ENCODE results near the gene CD200. TPM values are rescaled to one million over a fixed set of nuclear protein-coding genes. Genes with fewer than 3 reads are reported as not detected.

Gene CD200
- total RNA-seq, 2 donors from 2014 or later: 49.2 to 58.6 TPM

DNA sequence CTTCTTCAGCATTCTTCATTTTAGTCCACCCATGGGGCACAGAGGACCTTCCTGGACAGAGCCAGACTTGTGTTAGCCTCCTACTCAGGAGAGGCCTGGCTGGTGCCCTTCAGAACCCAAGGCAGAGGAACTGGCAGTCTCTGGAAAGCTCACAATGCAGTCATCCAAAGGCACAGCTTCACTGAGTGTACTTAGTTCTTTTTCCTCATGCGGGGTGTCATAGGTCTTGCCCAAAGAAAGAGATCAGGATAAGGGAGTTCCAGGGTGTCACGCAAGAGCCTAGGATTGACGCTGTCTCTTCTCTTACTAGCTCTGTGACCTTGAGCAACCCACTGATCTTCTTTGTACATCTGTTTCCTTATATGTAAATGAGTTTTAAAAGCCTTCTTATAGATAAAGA lies 58.7 kb downstream of the CD200 start:
- H3K27me3 ChIP-seq (ENCODE audit: control insufficient read depth, insufficient read depth, low read length, poor library complexity, severe bottlenecking): no peaks in the 10 kb centered on the region
- H3K9ac ChIP-seq (ENCODE audit: extremely low read depth, low read length, poor library complexity, severe bottlenecking): no peak overlapping the region
- H3K4me1 ChIP-seq (ENCODE audit: control insufficient read depth, insufficient read depth, low read length): peaks cover 12% of the 10 kb centered on the region
- no peaks in the 10 kb centered on the region for H3K36me3 ChIP-seq (ENCODE audit: control insufficient read depth, insufficient read depth, low read length)
- H3K4me3 Mint-ChIP-seq: no peak overlapping the region
- TF ChIP-seq, protein P1, sequence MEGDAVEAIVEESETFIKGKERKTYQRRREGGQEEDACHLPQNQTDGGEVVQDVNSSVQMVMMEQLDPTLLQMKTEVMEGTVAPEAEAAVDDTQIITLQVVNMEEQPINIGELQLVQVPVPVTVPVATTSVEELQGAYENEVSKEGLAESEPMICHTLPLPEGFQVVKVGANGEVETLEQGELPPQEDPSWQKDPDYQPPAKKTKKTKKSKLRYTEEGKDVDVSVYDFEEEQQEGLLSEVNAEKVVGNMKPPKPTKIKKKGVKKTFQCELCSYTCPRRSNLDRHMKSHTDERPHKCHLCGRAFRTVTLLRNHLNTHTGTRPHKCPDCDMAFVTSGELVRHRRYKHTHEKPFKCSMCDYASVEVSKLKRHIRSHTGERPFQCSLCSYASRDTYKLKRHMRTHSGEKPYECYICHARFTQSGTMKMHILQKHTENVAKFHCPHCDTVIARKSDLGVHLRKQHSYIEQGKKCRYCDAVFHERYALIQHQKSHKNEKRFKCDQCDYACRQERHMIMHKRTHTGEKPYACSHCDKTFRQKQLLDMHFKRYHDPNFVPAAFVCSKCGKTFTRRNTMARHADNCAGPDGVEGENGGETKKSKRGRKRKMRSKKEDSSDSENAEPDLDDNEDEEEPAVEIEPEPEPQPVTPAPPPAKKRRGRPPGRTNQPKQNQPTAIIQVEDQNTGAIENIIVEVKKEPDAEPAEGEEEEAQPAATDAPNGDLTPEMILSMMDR (conservative IDR thresholded peaks at IDR 0.05): no peak
- no peaks in the 10 kb centered on the region for H3K27me3 Mint-ChIP-seq (ENCODE audit: insufficient read depth)
- H3K9me3 Mint-ChIP-seq: peaks cover 16% of the 10 kb centered on the region
- peaks cover 29% of the 10 kb centered on the region for H3K4me1 Mint-ChIP-seq
- peaks cover 17% of the 10 kb centered on the region for H3K9me3 ChIP-seq (ENCODE audit: control insufficient read depth, low read length)
- 86 to 96% methylated on average over 3 of the region's 3 CpGs for WGBS, 2 experiments (ENCODE audit: insufficient coverage in 1 of 2, insufficient read length in 1 of 2)
- H3K4me3 ChIP-seq (ENCODE audit: low read length): no peak overlapping the region
- DNase-seq: no peak
- peak overlapping the region; percentile 56 for H3K27ac Mint-ChIP-seq
- H3K36me3 Mint-ChIP-seq (ENCODE audit: low read depth): peaks cover 5% of the 10 kb centered on the region
- H3K27ac ChIP-seq (ENCODE audit: low read depth, low read length): peak overlapping the region; percentile 84

DNA sequence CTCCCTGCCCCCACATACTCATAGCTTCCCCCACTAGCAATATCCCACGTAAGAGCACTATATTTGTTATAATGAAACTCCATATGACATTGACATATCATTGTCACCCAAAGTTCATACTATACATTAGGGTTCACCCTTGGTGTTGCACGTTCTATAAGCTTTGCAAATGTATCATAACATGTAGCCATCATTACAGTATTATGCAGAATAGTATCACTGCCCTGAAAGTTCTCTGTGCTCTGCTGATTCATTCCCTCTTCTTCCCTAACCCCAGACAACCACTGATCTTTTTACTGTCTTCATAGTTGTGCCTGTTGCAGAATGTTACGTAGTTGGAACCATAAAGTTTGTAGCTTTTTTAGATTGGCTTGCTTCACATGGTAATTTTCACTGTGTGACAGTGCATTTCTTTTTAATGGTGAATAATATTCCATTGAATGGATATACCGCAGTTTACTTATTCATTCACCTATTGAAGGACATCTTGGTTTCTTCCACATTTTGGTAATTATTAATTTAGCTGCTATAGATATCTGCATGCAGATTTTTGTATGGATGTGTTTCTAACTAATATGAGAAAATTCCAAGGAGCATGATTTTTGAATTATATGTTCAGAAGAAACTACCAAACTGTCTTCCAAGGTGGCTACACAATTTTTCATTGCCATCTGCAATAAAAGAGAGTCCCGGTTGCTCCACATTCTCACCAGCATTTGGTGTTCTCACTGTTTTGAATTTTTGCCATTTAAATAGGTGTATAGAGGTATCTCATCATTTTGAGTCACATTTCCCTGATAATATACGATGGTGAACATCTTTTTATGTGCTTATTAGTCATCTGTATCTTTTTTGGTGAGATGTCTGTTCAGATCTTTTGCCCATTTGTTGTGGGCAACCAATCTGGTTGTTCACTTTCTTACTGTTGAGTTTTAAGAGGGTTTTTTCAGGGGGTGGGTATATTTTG lies 59.7 kb downstream of the CD200 start:
- H3K36me3 ChIP-seq (ENCODE audit: control insufficient read depth, insufficient read depth, low read length): no peaks in the 10 kb centered on the region
- no peak overlapping the region for H3K27ac ChIP-seq (ENCODE audit: low read depth, low read length)
- Mint-ChIP-seq H3K4me1 (peaks cover 32% of the 10 kb centered on the region), H3K9me3 (peaks cover 16% of the 10 kb centered on the region), H3K36me3 (ENCODE audit: low read depth) (peaks cover 5% of the 10 kb centered on the region), H3K27me3 (ENCODE audit: insufficient read depth) (no peaks in the 10 kb centered on the region), H3K27ac (no peak overlapping the region), H3K4me3 (no peak overlapping the region)
- WGBS, 2 experiments (ENCODE audit: insufficient coverage in 1 of 2, insufficient read length in 1 of 2): 76 to 96% methylated on average over 3 to 6 of the region's 6 CpGs
- H3K9me3 ChIP-seq (ENCODE audit: control insufficient read depth, low read length): peaks cover 20% of the 10 kb centered on the region
- peak overlapping the region; percentile 54 for H3K4me3 ChIP-seq (ENCODE audit: low read length)
- peaks cover 12% of the 10 kb centered on the region for H3K4me1 ChIP-seq (ENCODE audit: control insufficient read depth, insufficient read depth, low read length)
- no peak overlapping the region for H3K9ac ChIP-seq (ENCODE audit: extremely low read depth, low read length, poor library complexity, severe bottlenecking)
- no peak for DNase-seq
- TF ChIP-seq, protein P1 (conservative IDR thresholded peaks at IDR 0.05): no peak
- no peaks in the 10 kb centered on the region for H3K27me3 ChIP-seq (ENCODE audit: control insufficient read depth, insufficient read depth, low read length, poor library complexity, severe bottlenecking)

DNA sequence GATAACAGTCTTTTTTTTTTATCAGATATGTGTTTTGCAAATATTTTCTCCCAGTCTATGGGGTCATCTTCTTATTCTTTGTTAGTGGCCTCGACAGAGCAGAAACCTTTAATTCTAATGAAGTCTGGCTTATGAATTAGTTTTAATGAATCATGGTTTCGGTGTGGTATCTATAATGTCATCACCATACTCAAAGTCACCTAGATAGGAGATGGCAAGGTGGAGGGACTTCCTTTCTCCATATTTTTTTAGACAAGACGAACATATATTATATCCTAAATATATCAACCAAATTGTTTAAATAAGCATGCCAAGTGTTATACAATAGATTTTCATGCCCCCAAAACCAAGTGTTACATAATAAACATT lies 60.4 kb downstream of the CD200 start:
- Mint-ChIP-seq H3K4me1 (peaks cover 34% of the 10 kb centered on the region), H3K36me3 (ENCODE audit: low read depth) (peaks cover 5% of the 10 kb centered on the region), H3K27ac (no peak overlapping the region), H3K27me3 (ENCODE audit: insufficient read depth) (no peaks in the 10 kb centered on the region), H3K9me3 (peaks cover 16% of the 10 kb centered on the region), H3K4me3 (no peak overlapping the region)
- Histone ChIP-seq H3K4me1 (ENCODE audit: control insufficient read depth, insufficient read depth, low read length) (peaks cover 15% of the 10 kb centered on the region), H3K27me3 (ENCODE audit: control insufficient read depth, insufficient read depth, low read length, poor library complexity, severe bottlenecking) (no peaks in the 10 kb centered on the region), H3K36me3 (ENCODE audit: control insufficient read depth, insufficient read depth, low read length) (no peaks in the 10 kb centered on the region), H3K27ac (ENCODE audit: low read depth, low read length) (no peak overlapping the region), H3K4me3 (ENCODE audit: low read length) (peak overlapping the region; percentile 54), H3K9me3 (ENCODE audit: control insufficient read depth, low read length) (peaks cover 20% of the 10 kb centered on the region), H3K9ac (ENCODE audit: extremely low read depth, low read length, poor library complexity, severe bottlenecking) (no peak overlapping the region)
- 50% methylated on average over 2 of the region's 3 CpGs; no CpG with 5 or more reads in 1 of the 2 experiments for WGBS, 2 experiments (ENCODE audit: insufficient coverage in 1 of 2, insufficient read length in 1 of 2)
- DNase-seq: no peak
- TF ChIP-seq, protein P1 (conservative IDR thresholded peaks at IDR 0.05): no peak

Data from endodermal cell (in vitro differentiated cells).